Bronchial epithelial cell (primary cell): ENCODE measurements around the gene RBM8A. TPM values are rescaled to one million over a fixed set of nuclear protein-coding genes. Genes with fewer than 3 reads are reported as not detected.

ENCODE experiments used
- DNase-seq: peaks from one replicate; pipeline ENCODE4 v3.0.0-alpha.2; 2010; ENCODE audit warnings: low read depth
- FAIRE-seq: peaks from 2 replicates; lab custom pipeline; 2011; peaks lifted over from hg19 to GRCh38; lab: Jason Lieb, UNC
- H3K27me3 ChIP-seq: 2 replicates; pipeline ENCODE4 v1.5.1; 2011; ENCODE audit warnings: low read length; ENCODE audit not compliant: control insufficient read depth, insufficient read depth
- H3K36me3 ChIP-seq: 2 replicates; pipeline ENCODE4 v1.5.1; 2011; ENCODE audit warnings: low read length; ENCODE audit not compliant: control insufficient read depth, insufficient read depth
- H3K4me3 ChIP-seq: 2 replicates; pipeline ENCODE4 v1.5.1; 2011; ENCODE audit warnings: mild to moderate bottlenecking, low read depth, low read length, control low read depth
- CTCF ChIP-seq: IDR thresholded peaks from 2 replicates; pipeline ENCODE4 v1.5.1; 2011; ENCODE audit warnings: mild to moderate bottlenecking, moderate library complexity, low read length, control low read depth, inconsistent platforms; ENCODE audit not compliant: insufficient read depth, severe bottlenecking
- total RNA-seq: library from RNA; depleted of rRNA; stranded (reverse); fragments of >200 nt; gene quantifications from 2 replicates; pipeline ENCODE4 v1.2.1, GENCODE V29; 2014

The RBM8A gene
- total RNA-seq, 1 donor from 2014 or later: 221 TPM

GRCh38 chr1:145886816-145887215 lies 40.5 kb downstream of the RBM8A start:
- TF ChIP-seq CTCF: no peak
- DNase-seq (no peak), FAIRE-seq (no peak)
- no peak overlapping the region for H3K4me3 ChIP-seq
- no peaks in the 10 kb centered on the region for H3K27me3 ChIP-seq
- no peaks in the 10 kb centered on the region for H3K36me3 ChIP-seq

- TF ChIP-seq CTCF: no peak
- Histone ChIP-seq H3K27me3 (no peaks in the 10 kb centered on the region), H3K36me3 (no peaks in the 10 kb centered on the region), H3K4me3 (peak overlapping the region; percentile 58)
- DNase-seq: no peak
- no peak for FAIRE-seq
Observed at GRCh38 chr1:145886390-145886789, 40.9 kb downstream of the RBM8A start.

DNA sequence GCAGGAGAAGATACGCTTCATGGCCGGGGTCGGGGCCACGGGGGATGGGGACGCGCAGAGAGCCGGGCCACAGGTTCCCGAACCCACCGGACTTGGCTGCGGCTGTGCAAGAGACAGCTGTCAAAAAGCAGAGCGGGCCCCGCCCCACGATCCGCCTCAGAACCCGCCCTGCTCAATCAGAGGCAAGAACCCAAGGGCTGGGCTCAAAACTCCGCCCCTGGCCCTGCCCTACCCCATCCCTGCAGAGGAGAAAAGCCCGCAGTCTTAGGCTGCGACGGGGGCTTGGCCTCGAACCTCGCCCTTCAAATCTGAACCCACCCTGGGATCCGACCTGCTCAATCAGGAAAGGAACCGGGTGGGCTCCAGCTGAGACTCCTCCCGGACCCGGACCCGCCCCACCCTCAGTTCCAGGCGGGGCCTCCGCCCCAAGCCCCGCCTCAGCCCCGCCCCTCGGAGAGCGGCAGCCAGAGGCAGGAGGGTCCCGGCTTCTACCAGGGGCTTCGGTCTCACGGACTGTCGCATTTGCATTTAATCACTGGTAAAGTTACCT lies 41.5 kb downstream of the RBM8A start, which contains the start of gene ANKRD35:
ANKRD35 (minus strand) TSS at position 129 of the 550 bp plus-strand sequence; CDS start at position 21, 108 bp downstream.
- TF ChIP-seq CTCF: no peak
- Histone ChIP-seq H3K27me3 (no peaks in the 10 kb centered on the region), H3K4me3 (peak within 1 kb of the TSS; percentile 58), H3K36me3 (no peaks in the 10 kb centered on the region)
- FAIRE-seq (no peak), DNase-seq (peak; percentile 66)

DNA sequence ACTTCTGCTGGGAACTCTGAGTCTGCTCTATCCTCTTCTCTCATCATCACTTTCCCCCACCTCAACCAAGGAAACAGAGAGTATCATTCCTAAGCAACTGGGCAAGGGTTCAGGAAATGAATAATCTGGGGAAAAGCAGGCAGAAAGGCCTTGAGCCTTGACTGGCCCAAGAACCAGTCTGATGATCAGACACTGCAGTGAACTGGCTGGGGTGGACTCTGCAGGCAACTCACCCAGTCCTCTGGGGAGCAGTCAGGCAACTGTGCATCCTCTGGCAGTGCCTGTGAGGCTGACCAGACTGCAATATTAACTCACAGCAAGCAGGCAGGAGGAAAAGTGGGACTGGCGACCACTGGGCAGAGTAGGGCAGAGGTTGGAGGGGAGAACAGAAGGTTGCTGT lies 42.6 kb downstream of the RBM8A start:
- TF ChIP-seq CTCF: no peak
- peak; percentile 44 for DNase-seq
- Histone ChIP-seq H3K27me3 (no peaks in the 10 kb centered on the region), H3K36me3 (no peaks in the 10 kb centered on the region), H3K4me3 (peak overlapping the region; percentile 58)
- FAIRE-seq: no peak

DNA sequence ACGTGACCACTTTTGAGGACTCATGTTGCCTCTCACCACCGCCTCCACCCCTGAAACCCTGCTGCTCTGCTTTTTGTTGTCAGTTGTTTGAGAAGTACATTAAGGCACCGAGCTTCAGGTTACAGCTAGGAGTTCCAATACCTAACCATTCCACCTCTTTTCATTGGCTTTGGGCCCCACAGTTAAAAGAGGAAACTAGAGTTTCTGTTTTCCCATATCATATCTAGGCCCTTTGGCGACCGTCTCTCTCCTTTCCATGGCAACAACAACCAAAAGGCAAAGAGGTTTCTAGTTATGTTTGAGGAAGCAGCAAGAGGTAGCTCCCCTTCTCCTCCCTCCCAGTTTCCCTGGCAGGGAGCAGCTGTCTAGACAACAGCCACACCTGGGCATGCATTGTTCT lies 47.5 kb downstream of the RBM8A start:
- H3K27me3 ChIP-seq: no peaks in the 10 kb centered on the region
- FAIRE-seq (no peak), DNase-seq (no peak)
- TF ChIP-seq CTCF: no peak
- no peaks in the 10 kb centered on the region for H3K36me3 ChIP-seq
- H3K4me3 ChIP-seq: no peak overlapping the region

- Histone ChIP-seq H3K27me3 (no peaks in the 10 kb centered on the region), H3K36me3 (no peaks in the 10 kb centered on the region), H3K4me3 (no peak overlapping the region)
- FAIRE-seq (peak; percentile 83), DNase-seq (peak; percentile 90)
- no peak for TF ChIP-seq CTCF
Observed at GRCh38 chr1:145878724-145879123, 48.6 kb downstream of the RBM8A start.
